Gastrocnemius medialis (tissue), 4 donors: ENCODE data around the gene AMPH. TPM values are rescaled to one million over a fixed set of nuclear protein-coding genes. Genes with fewer than 3 reads are reported as not detected.
A peak's percentile ranks its signal among the peaks of the same experiment; 100 is the strongest.

Source experiments
- ATAC-seq, 2 donors: fragments of 150-250 bp; one replicate each; pipeline ENCODE4 v1.9.1; 2016
- DNase-seq, 2 donors: peaks; one replicate each; pipeline ENCODE4 v3.0.0-alpha.2; 2019
- H3K27ac ChIP-seq, 4 donors: fragments of 200-600 bp; sonication (generic); 1 replicate in 1 of 4; 2 replicates in 3 of 4; pipeline ENCODE4 v1.5.1; 2016 to 2018; ENCODE audit warnings: mild to moderate bottlenecking in 2 of 4, moderate library complexity in 1 of 4
- H3K27me3 ChIP-seq, 3 donors: fragments of 200-600 bp; sonication (generic) in 2 of 3; 1 replicate in 1 of 3; 2 replicates in 2 of 3; pipeline versions ENCODE4 v1.5.1 to v1.6.0; 2016 to 2019; ENCODE audit warnings: mild to moderate bottlenecking in 1 of 3, moderate library complexity in 1 of 3
- H3K36me3 ChIP-seq, 2 donors: fragments of 200-600 bp; sonication (generic) in 1 of 2; one replicate each; pipeline ENCODE4 v1.5.1; 2017 to 2018
- H3K4me1 ChIP-seq, 2 donors: fragments of 200-600 bp; sonication (generic) in 1 of 2; one replicate each; pipeline ENCODE4 v1.5.1; 2016 to 2017; ENCODE audit warnings: mild to moderate bottlenecking in 2 of 2
- H3K4me3 ChIP-seq, 4 donors: fragments of 200-600 bp; sonication (generic) in 3 of 4; 1 replicate in 1 of 4; 2 replicates in 3 of 4; pipeline ENCODE4 v1.5.1; 2016 to 2019; ENCODE audit warnings: mild to moderate bottlenecking in 2 of 4
- H3K9me3 ChIP-seq, 3 donors: fragments of 200-600 bp; sonication (generic) in 2 of 3; 1 replicate in 1 of 3; 2 replicates in 2 of 3; pipeline ENCODE4 v1.5.1; 2016 to 2019
- POLR2A ChIP-seq, 2 donors: fragments of 450-650 bp; IDR thresholded peaks; one replicate each; pipeline ENCODE4 v1.6.1; 2017; ENCODE audit warnings: antibody characterized with exemption in 2 of 2, mild to moderate bottlenecking in 2 of 2, moderate library complexity in 2 of 2
- in situ Hi-C, 4 donors: fragments of 200-750 bp; cut with MboI; loops; one replicate each; pipeline versions ENCODE4 v1.15.0 to v1.8.0; 2017; ENCODE audit warnings: low sequenced_read_pairs in 4 of 4
- intact Hi-C: fragments of 100-400 bp; cut with DNase I; formaldehyde crosslinking; loops from one replicate; pipeline ENCODE4 v1.15.1; 2023; ENCODE audit warnings: low total_unique reads
- total RNA-seq, 4 donors: library from RNA; depleted of rRNA; stranded (reverse); fragments of >200 nt; gene quantifications; one replicate each; pipeline versions ENCODE4 v1.1.0 to v1.2.3, GENCODE V29; 2016
- TF ChIP-seq, protein P1 (sequence below), 5 experiments: fragments of 450-650 bp in 3 of 5; fragments of 200-600 bp in 2 of 5; sonication (generic) in 2 of 5; IDR thresholded peaks in 4 of 5; conservative IDR thresholded peaks in 1 of 5; 1 replicate in 4 of 5; 2 replicates in 1 of 5; pipeline ENCODE4 v1.5.1; 2016 to 2019; ENCODE audit warnings: antibody characterized with exemption in 5 of 5, mild to moderate bottlenecking in 3 of 5, moderate library complexity in 3 of 5

AMPH gene
- total RNA-seq, 4 donors from 2014 or later = 1.8 to 8.3 (median 5.2) TPM

DNA sequence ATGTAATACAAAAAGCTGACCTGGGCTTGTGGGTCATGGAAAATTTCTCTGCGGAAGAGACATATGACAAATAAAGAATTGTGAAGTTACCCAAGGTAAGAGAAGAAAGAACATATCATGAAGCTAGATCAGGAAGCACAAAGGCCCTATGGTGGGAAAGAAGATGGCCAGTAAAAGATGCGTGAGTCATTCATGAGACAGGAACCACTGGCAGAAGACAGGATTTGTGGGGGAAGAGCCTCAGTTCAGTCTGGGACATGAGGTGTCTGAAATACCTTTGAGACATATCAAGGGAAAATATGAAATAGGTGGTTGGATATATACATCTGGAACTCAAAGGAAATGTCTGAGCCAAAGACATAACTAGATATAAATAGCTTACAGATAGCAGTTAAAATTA lies 27.7 kb upstream of the AMPH start:
- ATAC-seq (no peak), DNase-seq (no peak)
- Histone ChIP-seq H3K4me1 (no peaks in the 10 kb centered on the region), H3K36me3 (no peaks in the 10 kb centered on the region), H3K27me3 (no peaks in the 10 kb centered on the region), H3K4me3 (no peak overlapping the region), H3K9me3 (no peaks in the 10 kb centered on the region), H3K27ac (no peak overlapping the region)
- intact Hi-C loops (no loop called here), in situ Hi-C loops (no loop called here)
- no peak for TF ChIP-seq POLR2A (IDR thresholded peaks at IDR 0.05)

DNA sequence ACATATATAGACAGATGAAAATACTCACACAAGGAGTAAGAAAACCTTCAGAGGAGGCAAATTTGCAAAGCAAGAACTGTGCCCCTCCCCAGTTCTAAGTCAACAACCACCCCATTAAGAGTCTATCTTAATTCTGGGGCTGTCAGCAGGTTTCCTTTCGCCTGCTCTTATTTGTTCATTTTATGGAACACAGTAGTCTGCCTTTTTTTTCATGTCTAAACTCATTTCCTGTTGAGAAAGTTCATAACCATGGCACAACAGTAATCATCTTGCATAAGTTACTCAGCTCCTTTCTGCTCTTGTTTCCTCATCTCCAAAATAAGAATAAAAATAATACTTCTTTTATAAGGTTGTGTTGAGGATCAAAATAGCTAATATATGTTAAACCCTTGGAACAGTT lies 25.8 kb upstream of the AMPH start:
- ATAC-seq (peak; percentile 50 to 51), DNase-seq (no peak)
- H3K9me3 ChIP-seq = no peaks in the 10 kb centered on the region
- TF ChIP-seq, protein P1, sequence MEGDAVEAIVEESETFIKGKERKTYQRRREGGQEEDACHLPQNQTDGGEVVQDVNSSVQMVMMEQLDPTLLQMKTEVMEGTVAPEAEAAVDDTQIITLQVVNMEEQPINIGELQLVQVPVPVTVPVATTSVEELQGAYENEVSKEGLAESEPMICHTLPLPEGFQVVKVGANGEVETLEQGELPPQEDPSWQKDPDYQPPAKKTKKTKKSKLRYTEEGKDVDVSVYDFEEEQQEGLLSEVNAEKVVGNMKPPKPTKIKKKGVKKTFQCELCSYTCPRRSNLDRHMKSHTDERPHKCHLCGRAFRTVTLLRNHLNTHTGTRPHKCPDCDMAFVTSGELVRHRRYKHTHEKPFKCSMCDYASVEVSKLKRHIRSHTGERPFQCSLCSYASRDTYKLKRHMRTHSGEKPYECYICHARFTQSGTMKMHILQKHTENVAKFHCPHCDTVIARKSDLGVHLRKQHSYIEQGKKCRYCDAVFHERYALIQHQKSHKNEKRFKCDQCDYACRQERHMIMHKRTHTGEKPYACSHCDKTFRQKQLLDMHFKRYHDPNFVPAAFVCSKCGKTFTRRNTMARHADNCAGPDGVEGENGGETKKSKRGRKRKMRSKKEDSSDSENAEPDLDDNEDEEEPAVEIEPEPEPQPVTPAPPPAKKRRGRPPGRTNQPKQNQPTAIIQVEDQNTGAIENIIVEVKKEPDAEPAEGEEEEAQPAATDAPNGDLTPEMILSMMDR (IDR thresholded peaks at IDR 0.05 in 4 of 5, conservative IDR thresholded peaks at IDR 0.05 in 1 of 5) = no peak
- TF ChIP-seq POLR2A (IDR thresholded peaks at IDR 0.05) = no peak
- no peaks in the 10 kb centered on the region for H3K27me3 ChIP-seq
- no peaks in the 10 kb centered on the region for H3K36me3 ChIP-seq
- in situ Hi-C loops (no loop called here), intact Hi-C loops (no loop called here)
- no peak overlapping the region for H3K4me3 ChIP-seq
- H3K4me1 ChIP-seq = no peaks in the 10 kb centered on the region
- H3K27ac ChIP-seq = peak overlapping the region in 2 of 4 donors; percentile 31 to 54

DNA sequence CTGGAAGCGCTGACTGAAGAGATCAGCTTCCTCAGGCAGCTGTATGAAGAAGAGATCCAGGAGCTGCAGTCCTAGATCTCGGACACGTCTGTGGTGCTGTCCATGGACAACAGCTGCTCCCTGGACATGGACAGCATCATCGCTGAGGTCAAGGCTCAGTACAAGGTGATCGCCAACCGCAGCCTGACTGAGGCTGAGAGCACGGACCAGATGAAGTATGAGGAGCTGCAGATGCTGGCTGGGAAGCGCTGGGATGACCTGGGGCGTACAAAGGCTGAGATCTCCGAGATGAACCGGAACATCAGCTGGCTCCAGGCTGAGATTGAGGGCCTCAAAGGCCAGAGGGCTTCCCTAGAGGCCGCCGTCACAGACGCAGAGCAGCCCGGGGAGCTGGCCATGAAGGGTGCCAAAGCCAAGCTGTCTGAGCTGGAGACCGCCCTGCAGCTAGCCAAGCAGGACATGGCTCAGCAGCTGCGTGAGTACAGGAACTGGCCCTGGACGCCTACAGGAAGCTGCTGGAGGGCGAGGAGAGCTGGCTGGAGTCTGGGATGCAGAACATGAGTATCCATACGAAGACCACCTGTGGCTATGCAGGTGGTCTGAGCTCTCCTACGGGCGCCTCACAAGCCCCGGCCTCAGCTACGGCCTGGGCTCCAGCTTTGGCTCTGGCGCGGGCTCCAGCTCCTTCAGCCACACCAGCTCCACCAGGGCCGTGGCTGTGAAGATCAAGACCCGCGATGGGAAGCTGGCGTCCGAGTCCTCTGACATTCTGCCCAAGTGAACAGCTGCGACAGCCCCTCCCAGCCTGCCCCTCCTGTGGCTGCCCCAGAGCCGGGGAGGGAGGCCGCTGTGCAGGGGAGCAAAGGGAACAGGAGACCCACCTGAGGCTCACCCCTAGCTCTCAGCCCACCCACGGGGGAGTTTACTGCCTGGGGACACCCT lies 24.9 kb upstream of the AMPH start:
- TF ChIP-seq, protein P1 (IDR thresholded peaks at IDR 0.05 in 4 of 5, conservative IDR thresholded peaks at IDR 0.05 in 1 of 5) = no peak
- no peak for TF ChIP-seq POLR2A (IDR thresholded peaks at IDR 0.05)
- H3K27ac ChIP-seq = peak overlapping the region; percentile 27 to 54 (median 30)
- H3K9me3 ChIP-seq = no peaks in the 10 kb centered on the region
- ATAC-seq (no peak), DNase-seq (peak in 1 of 2 donors; percentile 22)
- in situ Hi-C loops (no loop called here), intact Hi-C loops (no loop called here)
- H3K4me1 ChIP-seq = no peaks in the 10 kb centered on the region
- H3K36me3 ChIP-seq = no peaks in the 10 kb centered on the region
- no peaks in the 10 kb centered on the region for H3K27me3 ChIP-seq
- no peak overlapping the region for H3K4me3 ChIP-seq

DNA sequence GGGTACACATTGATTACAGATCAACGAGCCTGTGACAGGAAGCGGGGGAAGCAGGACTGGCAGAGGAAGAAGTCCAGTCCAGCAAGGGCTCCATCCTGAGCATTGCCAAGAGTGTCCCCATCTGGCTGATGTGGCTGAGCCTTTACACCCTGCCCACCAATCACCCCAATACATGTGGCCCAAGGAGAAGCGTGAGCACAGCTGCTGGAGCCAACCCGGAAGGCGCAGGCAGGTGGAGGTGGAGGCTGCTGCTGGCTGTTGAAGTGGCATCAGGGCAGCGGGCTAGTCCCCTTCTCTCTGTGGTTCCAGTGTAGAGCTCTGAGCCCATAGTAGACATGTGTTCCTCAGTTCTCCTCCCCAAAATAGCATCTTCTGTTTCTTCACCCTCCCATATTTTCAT lies 6.8 kb upstream of the AMPH start:
- TF ChIP-seq POLR2A (IDR thresholded peaks at IDR 0.05) = no peak
- TF ChIP-seq, protein P1 (IDR thresholded peaks at IDR 0.05 in 4 of 5, conservative IDR thresholded peaks at IDR 0.05 in 1 of 5) = no peak
- no peaks in the 10 kb centered on the region for H3K9me3 ChIP-seq
- DNase-seq (no peak), ATAC-seq (no peak)
- no peak overlapping the region for H3K4me3 ChIP-seq
- H3K36me3 ChIP-seq = no peaks in the 10 kb centered on the region
- H3K27me3 ChIP-seq = no peaks in the 10 kb centered on the region
- H3K4me1 ChIP-seq = no peaks in the 10 kb centered on the region
- in situ Hi-C loops = no loop called here
- no peak overlapping the region for H3K27ac ChIP-seq
- intact Hi-C loops = no loop called here

DNA sequence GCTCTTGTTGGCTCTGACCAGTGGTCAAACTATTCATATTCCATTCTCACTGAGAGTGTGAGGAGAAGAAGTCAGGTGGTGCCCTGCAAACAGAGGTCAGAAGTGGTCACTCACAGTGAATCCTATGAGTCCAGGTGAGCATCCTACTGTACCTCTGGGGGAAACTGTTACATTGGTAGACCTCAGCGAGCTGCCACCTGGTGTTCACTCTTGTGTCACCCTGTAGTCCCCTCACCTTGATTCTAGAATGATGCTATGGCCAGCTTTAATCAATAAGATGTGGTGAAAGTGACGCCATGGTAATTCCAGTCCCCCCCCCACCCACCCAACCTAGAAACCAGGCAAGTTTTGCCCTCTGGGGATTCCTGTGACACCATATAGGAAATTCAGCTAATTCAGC lies 1.2 kb upstream of the AMPH start:
- in situ Hi-C loops (no loop called here), intact Hi-C loops (no loop called here)
- no peak for TF ChIP-seq POLR2A (IDR thresholded peaks at IDR 0.05)
- TF ChIP-seq, protein P1 (IDR thresholded peaks at IDR 0.05 in 4 of 5, conservative IDR thresholded peaks at IDR 0.05 in 1 of 5) = no peak
- H3K36me3 ChIP-seq = no peaks in the 10 kb centered on the region
- ATAC-seq (no peak), DNase-seq (no peak)
- peaks cover 0 to 4% of the 10 kb centered on the region in 2 donors for H3K4me1 ChIP-seq
- H3K27ac ChIP-seq = no peak overlapping the region
- H3K4me3 ChIP-seq = no peak overlapping the region
- H3K27me3 ChIP-seq = peaks cover 13 to 21% (median 16%) of the 10 kb centered on the region in 3 donors
- H3K9me3 ChIP-seq = no peaks in the 10 kb centered on the region
